ENCODE data around the gene EFCAB11.

DNA sequence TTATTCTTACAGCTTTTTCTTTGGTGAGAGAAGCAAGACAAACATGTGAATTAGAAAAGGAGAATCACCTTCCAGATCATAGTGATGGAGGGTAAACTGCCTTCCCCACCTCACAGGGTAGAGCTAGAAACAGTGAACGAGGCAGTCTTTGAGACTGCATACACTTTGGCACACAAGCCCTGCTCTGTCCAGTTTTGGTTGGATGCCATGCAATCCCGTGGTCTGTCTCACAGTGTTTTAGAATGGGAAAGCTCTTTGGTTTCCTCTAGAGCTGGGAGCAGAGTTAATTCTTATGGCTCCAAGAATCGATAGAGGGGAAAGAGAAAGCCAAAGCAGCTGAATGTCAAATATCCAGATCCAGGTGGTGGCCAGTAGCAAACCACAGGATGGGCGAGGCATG is 23.1 kb upstream of the EFCAB11 start:
- TF ChIP-seq, protein P1, sequence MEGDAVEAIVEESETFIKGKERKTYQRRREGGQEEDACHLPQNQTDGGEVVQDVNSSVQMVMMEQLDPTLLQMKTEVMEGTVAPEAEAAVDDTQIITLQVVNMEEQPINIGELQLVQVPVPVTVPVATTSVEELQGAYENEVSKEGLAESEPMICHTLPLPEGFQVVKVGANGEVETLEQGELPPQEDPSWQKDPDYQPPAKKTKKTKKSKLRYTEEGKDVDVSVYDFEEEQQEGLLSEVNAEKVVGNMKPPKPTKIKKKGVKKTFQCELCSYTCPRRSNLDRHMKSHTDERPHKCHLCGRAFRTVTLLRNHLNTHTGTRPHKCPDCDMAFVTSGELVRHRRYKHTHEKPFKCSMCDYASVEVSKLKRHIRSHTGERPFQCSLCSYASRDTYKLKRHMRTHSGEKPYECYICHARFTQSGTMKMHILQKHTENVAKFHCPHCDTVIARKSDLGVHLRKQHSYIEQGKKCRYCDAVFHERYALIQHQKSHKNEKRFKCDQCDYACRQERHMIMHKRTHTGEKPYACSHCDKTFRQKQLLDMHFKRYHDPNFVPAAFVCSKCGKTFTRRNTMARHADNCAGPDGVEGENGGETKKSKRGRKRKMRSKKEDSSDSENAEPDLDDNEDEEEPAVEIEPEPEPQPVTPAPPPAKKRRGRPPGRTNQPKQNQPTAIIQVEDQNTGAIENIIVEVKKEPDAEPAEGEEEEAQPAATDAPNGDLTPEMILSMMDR (IDR thresholded peaks at IDR 0.05), result no peak
- TF ChIP-seq POLR2A (IDR thresholded peaks at IDR 0.05) (no peak), EP300 (IDR thresholded peaks at IDR 0.05) (no peak)
